HL-60/S4 (cell line): ENCODE data around the gene IRF3.

Source experiments
- in situ Hi-C: fragments of 300-500 bp; cut with MboI; formaldehyde crosslinking; loops from 2 replicates; pipeline ENCODE4 v1.14.3; 2022; ENCODE audit warnings: low sequenced_read_pairs

IRF3 gene

DNA sequence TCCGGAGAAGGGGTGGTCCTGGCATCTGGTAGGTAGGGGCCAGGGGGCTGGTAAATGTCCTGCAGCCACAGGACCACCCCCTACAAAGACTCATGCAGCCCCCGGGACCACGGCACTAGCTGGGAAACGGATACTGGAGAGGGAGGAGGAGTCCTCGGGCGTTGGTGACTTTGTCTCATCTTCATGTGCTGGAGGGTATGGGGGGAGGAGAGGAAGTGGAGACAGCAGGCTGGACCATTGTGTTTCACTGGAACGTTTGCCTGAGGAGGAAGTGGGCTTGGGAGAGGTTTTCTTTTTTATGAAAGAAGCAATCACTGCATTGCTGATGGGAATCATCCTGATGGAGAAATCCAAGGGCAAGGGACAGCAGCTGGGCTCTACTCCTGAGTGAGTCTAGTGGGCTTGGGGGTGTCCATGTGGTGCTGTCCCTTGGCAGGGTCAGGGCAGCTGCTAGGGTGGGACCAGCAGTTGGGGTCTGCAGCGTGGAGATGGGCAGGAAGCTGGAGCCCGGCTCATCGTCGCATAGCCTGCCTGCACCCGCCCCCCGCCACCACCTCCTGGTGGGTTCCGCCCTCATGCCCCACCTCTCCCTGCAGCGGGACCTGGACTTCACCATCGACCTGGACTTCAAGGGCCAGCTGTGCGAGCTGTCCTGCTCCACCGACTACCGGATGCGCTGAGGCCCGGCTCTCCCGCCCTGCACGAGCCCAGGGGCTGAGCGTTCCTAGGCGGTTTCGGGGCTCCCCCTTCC, 22.1 kb upstream of the IRF3 start:
- in situ Hi-C loops, result no loop called here

- in situ Hi-C loops, result no loop called here
Observed at GRCh38 chr19:49687150-49687549, 21.5 kb upstream of the IRF3 start.

DNA sequence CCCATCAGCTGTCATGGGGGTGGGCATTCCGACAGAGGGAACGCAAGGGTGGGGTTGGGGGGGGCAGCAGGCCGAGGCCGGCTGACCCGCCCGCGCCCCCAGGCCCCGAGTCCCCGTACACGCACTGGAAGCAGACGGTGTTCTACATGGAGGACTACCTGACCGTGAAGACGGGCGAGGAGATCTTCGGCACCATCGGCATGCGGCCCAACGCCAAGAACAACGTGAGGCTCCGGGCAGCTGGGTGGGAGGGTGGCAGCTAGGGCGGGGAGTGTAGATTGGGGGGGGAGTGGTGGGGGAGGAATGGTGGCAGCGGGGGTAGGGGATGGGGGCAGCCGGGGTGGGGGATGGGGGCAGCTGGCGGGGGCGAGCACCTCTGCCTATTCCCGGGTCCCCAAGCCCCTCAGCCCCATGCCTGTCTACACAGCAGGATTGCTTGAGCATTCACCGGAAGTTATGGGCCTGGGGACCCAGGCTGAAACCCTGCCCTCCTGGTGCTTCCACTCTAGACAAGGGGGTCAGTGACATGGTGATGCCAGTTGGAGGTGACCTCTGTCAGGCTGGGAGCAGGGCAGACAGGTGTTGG, 20.9 kb upstream of the IRF3 start:
- in situ Hi-C loops, result no loop called here

- in situ Hi-C loops, result no loop called here
Observed at GRCh38 chr19:49685845-49686332, 20.2 kb upstream of the IRF3 start.

DNA sequence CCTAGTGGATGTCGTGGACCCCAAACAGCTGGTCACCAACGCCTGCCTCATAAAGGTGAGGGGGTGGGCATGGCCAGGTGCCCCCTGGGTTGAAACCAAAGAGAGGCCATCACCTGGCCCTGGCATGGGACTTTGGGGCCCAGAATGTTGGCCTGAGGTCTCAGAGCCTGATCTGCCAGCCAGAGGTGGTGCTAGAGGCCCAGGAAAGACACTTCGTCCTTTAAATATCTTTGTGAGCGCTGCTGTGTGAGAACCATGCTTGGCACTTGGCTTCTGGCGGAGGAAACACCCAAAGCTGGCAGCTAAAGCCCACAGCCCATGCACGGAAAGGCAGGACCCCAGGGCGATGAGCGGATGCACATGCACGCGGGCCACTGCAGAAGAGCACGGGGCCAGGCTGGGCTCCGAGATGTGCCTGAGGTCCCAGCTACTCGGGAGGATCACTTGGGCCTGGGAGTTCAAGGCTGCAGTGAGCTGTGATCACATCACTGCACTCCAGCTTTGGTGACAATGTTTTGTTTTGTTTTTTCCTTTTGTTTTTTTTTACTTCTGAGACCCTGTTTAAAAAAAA, 19.4 kb upstream of the IRF3 start:
- in situ Hi-C loops, result no loop called here

DNA sequence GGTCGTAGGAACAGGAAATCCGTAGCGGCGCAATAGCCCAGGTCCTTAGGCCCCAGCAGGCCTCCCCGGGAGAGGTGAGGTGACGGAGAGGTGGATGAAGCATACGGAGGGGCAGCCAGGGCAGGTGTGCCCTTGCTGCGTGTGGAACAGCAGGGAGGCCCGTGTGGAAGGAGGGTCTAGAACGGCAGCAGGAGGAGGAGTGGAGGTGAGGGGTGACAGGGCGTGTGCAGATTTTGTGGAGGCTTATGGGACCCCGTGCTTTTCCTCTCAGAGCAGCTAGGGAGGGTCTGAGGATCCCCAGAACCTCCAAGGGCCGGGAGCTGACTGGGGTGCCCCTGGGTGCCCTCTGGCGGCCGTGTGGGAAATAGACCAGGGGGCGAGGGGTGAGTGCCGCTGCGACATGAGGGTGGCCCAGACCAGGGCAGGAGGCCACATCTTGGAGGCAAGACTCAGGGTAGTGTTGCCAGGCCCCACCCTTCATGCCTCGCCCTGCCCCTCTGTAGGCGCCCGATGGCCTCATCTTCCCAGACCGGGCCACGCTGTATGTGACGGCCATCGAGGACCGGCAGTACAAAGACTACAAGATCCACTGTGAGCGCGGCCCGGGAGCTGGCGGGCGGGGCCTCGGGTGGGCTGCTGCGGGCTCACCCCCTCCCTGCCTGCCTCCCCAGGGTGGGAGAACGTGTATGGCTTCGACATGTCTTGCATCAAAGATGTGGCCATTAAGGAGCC, 18.8 kb upstream of the IRF3 start:
- in situ Hi-C loops, result no loop called here

DNA sequence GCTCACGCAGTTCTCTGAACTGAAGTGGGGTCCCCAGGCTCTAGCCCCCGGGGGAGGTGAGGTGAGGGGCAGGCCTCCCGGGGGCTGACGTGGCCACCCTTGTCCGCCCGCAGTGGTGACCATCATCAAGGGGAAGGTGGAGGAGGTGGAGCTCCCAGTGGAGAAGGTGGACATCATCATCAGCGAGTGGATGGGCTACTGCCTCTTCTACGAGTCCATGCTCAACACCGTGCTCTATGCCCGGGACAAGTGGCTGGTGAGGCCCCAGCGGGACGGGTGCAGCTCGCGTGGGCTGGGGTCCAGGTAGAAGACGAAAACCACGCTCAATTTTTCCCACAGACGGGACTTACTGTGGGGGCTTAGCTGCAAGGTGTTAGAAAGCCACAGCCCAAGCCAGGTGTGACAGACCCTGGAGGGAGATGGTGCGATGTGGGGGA, 18.2 kb upstream of the IRF3 start:
- in situ Hi-C loops, result no loop called here

- in situ Hi-C loops, result no loop called here
Observed at GRCh38 chr19:49682274-49682673, 16.6 kb upstream of the IRF3 start.

GRCh38 chr19:49681830-49682229, 16.2 kb upstream of the IRF3 start:
- in situ Hi-C loops, result no loop called here

GRCh38 chr19:49680421-49681351, 15.0 kb upstream of the IRF3 start:
- in situ Hi-C loops, result no loop called here

DNA sequence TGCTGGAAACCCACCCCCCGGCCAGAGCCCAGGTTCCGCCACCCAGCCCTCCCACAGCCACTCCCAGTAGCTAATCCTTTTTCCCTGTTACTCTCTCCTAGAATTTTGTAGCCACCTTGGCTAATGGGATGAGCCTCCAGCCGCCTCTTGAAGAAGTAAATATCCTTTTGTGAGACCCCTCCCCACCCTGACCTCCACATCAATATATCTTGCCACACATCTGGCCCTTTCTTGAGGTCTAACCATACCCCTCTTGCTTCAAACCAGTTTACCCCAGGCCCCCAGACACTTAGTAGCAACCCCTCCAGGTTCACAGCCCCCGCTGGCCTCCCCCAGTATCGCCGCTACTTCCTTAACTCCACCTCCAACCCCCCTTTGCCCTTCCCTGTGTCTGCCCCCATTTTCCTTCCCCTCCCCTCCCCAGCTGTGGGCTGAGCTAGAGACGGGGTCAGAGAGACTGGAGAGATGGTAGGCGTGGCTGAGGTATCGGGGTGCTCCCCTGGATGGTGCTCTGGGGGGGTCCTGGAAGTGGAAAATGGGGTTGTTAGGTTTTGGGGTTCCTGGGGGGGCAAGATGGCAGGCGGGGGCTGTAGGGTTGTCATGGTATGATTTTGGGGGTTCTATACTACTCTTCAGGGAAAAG, 14.2 kb upstream of the IRF3 start:
- in situ Hi-C loops, result no loop called here

- in situ Hi-C loops, result no loop called here
Observed at GRCh38 chr19:49678985-49679770, 13.5 kb upstream of the IRF3 start.

- in situ Hi-C loops, result no loop called here
Observed at GRCh38 chr19:49677901-49678674, 12.4 kb upstream of the IRF3 start.

GRCh38 chr19:49677231-49677900, 11.7 kb upstream of the IRF3 start, which contains the start of gene PRMT1:
Gene PRMT1 (plus strand): TSS chr19:49677271. CDS start chr19:49677281, 10 bp downstream.
- in situ Hi-C loops, result no loop called here

GRCh38 chr19:49676784-49677230, 11.2 kb upstream of the IRF3 start:
- in situ Hi-C loops, result no loop called here

DNA sequence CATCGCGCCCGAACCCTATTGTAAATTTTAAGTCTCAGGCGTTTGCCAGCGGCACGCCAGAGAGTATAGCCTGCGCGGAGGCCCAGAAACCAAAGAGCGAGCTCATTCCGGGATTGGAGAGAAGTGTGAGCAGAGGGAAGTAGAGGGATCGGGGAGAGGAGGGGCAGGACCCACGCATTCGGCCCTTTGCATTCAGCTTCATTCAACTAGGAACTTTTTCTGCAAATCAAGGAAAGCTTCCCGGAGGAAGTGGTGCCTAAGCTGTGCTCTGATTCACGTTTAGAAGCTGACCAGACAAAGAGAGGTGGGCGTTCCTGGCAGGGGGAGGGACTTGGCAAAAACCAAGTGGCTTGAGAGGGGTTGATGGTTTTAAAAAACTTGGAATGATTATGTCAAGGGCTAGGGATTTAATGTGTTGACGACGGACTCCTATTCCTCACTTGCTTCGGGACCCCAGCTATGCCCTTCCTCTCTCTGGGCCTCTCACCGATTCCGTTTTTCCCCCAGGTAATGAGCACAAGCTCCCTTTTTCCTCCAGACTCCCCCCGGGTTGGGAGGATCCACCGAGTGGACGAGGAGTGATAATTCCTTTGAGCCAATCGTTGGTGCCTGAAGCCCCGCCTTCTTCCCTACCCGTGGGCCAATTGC, 10.6 kb upstream of the IRF3 start:
- in situ Hi-C loops, result no loop called here
